GM18868 (cell line): ENCODE data around the gene SLC6A11.

Experiments
- ATAC-seq: cut with Tn5 transposase; IDR thresholded peaks from one replicate; pipeline ENCODE4 v1.9.1; 2021; ENCODE audit warnings: mild to moderate bottlenecking, moderate library complexity; ENCODE audit not compliant: unreplicated experiment

Gene SLC6A11

DNA sequence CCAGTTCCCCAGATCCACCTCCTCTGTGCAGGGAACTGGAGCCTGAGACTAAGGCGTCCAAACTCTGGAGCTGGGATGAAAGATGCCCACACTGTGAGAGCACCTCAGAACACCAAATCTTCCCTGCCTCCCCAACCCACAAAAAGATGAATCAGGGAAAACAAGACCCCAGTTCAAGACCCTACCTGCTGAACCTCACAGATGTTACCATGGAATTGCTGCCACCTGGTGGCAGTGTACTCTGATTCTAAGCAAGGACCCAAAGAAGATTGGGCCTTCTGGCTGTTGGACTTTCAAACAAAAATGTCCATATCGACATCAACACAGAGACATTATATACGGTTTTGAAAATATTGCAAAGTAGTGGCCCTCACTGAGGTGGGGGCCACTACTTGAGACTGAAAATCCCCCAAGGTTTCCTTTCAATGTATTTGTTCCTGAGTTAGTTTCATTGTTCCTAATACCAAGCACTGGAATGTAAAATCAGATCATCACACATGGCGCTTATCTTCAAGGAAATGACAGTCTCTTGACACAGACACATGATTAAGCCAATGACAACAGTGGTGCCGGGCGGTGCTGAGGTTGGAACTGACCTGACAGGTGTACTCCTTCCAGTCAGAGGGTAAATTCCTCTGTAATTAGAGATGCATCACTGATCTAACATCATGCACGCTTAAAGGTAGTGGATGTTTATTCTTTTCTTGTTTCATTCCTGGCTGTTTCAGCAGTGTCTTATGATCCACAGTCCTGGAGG, 67.6 kb downstream of the SLC6A11 start:
- no peak for ATAC-seq

DNA sequence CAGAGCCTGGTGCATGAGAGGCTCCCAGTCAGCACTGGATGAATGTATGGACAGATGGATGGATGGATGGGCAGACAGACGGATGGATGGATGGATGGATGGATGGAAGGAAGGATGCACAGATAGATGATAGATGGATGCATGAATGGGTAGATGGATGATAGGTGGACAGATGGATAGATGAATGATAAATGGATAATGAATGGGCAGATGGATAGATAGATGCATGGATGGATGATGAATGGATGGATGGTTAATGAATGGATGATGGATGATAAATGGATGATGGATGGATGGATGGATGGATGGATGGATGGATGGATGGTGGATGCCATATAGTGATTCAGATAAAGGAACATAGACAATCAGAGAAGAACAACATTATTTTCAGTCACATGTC, 71.0 kb downstream of the SLC6A11 start:
- no peak for ATAC-seq

DNA sequence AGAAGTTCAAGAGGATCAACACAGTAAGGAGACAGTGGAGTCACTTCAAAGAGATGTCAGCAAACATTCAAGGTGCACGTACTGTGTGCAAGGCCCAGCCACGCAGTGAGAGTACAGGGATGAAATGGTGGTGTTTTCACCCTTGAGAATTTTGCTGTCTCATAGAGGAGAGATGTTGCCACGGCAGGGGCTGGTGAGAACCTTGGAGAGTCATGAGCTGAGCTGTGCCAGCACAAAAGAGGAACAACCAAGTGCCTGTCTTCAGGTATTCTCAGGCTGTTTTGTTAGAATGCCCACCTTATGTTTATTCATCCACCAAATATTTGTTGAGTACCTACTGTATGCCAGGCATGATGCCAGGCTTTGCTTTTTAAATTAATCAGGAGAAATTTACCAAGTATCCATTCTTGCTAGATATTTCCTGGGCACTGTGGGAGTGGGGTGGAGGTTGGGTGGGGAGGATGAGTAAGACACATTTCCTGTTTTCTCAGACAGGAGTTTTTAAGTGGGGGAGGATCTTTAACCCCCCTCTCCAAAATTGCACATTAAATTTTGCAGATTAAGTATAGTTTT, 72.6 kb downstream of the SLC6A11 start:
- no peak for ATAC-seq

DNA sequence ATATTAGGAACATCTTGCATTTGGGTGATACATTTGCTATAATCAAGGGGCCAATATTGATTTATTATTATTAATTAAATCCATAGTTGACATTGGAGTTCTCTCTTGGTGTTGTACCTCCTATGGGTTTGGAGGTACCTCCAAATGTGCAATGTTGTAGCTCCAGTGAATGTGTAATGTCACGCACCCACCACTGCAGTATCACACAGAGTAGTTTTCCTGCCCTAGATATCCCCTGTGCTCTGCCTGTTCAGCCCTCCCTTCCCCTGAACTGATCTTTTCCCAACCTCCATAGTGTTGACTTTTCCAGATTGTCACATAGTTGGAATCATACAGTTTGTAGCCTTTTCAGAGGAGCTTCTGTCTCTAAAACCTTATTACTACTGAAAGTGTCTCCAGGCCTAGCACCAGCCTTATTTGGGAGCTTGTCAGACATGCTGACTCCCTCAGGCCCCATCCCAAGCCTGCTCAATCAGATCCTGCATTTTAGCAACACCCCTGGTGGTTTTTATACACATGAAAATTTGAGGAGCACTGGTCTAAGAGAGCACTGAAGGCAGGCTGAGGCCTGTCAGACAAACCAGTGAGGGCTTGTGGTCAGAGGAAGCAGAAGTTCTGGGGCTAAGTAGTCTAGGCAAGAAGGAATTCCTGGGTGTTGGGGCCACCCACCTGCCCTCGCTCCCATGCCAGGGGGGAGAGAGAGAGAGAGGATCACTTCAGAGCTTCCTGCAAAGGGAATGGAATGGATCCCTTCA, 73.4 kb downstream of the SLC6A11 start:
- ATAC-seq = no peak

DNA sequence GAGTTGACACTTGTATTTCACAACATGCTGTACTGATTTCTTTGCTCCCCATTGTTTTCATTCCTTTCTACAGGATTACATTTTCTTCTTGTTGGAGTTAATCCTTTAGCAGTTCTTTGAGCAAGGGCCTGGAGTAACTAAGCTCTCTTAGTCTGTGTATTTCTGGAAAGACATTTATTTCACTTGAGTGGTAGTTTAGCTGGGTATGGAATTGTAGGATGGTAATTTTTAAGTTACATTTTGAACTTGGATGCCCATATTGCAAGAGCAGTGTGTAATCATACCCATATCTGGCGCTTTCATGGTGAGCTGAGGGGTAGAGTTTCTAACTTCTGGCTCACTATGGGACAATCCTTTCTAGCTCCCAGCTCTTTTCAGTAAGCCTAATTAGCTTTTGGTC, 74.6 kb downstream of the SLC6A11 start:
- no peak for ATAC-seq

DNA sequence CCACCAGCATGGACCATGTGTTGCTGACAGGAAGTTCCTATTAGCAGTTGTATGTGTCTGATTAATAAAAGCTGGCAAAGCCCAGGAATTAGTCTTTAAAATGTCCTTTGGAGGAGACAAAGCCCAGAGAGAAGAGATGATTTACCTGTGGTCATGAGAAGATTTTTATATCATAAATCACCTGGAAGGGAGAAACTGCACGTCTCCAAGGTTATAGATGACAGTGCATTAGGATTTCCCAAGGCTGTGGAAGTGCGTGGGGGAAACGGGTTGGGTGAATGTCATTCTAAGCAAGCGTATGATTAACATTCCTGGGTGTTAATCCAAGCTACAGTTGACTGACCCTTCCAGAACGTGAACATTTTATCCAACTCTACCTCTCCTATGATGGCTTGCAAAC, 76.6 kb downstream of the SLC6A11 start:
- ATAC-seq = no peak

DNA sequence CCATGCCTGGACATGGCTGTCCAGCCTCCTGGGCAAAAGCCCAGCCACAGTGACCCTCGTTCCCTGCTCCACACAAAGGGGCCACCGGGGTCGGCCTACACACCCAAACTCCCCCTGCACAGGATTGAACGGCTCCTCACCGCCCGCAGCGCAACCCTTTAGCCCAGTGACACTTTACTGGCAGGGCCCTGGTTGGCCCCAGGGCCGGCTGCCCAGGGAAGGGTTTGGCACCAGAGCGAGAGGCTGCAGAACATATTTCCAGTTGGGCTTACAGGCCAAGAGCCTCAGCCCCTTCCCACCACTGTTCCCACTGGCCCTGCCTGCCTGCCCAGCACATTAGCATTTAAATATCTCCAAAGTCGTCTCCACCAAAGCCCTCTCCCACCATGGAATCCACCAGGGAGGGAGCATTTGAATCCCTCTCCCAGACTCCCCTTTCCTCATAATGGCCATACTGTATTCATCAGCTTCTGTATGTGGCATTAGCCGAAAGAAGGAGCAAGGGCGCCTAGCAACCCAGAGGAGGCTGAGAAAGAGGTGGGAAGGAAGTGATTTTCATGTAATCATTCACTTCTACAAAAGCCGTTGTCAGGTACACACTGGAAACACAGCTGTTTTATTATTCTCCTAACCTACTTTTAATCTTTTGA, 85.4 kb downstream of the SLC6A11 start:
- no peak for ATAC-seq

DNA sequence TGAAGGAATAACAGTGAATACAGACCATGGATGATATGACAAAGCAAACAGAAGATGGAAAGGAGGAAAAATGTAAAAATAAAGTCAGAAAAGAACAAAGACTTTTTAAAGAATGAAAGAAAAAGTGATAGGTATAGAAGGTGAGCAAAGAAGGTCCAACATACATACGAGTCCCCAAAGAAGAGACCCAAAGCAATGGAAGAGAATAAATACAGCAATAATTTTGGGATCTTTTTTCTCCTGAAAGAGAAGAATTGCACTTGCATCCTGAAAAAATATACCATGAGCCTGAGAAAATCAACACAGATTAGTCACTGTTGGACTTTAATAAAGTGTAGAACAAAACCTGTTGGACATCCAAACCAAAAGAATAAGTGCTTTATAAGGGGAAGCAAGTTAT, 91.2 kb downstream of the SLC6A11 start:
- no peak for ATAC-seq

DNA sequence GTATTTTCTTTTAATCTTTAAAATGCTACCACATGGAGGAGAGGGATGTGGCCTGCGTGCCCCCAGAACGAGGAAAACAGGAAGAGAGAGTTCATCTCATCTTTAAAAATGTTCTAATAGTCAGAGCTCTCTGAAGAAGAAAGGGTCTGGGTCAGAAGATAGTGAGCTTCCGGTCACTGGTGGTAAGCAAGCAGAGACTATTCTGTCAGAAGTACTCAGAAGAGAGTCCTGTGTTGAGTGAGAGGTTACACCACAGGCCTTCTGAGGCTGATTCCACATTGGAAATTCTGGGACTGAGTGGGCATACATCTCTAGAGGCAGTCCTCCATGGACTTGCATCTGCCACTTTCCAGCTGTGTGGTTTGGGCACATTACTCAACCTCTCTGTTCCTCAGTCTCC, 94.3 kb downstream of the SLC6A11 start:
- no peak for ATAC-seq

DNA sequence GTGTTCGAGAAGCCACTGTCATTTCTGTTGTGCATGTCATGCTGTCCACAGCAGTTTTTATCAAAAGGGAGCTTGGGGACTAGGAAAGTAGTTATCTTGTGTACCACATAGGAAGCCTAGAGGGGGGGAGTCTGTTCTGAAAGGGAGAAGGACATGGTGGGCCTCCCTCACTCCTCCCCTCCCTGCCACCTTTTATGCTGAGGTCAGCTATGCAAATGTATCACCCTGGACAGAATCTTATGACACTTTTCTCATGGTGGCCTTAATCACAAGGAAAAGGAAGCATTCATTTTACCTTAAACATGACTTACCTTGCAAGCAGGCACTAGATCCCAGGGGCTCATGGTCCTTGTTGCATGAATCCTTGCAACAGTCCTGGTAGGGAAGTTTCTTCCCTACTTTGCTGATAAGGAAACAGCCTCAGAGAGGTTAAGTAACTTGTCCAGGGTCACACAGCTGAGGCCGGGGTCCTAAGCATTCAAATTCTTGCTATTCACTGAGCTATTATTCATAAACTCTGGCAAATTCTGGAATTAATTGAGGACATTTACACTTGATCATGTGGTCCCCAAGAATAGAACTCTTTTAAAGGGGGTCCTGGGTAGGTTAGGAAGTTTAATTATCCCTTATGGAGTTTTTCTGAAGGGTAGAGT, 95.4 kb downstream of the SLC6A11 start:
- no peak for ATAC-seq

DNA sequence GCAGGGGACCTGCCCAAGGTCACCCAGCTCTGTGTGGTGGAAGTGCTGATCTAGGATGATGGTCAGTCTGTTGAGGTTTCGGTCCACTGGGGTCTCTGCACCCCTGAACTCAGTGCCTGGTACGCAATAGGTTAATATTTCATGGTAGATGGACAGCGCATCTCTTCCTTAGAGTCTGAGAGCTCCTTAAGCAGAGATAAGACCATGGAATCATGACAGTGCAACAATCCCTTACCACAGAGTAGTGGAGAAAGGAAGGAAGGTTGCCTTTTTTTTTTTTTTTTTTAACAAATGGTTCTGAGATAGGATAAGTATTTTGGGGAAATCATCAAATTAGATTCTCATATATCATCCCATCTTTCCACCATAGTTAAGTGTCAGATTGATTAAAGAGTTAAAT, 96.8 kb downstream of the SLC6A11 start:
- no peak for ATAC-seq

DNA sequence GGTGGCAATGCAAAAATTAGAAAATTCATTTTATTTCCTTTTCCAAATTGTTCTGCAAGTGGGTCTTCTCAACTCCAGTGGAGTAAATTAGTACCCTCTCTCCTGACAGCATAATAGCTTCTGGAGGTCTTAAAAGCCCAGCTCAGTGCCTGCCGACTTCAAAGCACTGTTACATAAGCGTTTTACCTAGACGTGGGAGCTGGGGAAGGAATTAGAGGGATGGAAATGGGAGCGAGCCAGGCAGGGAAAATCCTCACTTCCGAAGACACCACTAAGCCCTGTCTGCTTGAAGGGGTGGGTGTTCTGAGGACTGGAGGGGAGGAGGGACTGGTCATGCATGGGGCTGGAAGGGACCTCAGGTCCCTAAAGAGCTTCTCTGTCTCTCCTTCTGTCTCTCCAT, 99.3 kb downstream of the SLC6A11 start:
- no peak for ATAC-seq

DNA sequence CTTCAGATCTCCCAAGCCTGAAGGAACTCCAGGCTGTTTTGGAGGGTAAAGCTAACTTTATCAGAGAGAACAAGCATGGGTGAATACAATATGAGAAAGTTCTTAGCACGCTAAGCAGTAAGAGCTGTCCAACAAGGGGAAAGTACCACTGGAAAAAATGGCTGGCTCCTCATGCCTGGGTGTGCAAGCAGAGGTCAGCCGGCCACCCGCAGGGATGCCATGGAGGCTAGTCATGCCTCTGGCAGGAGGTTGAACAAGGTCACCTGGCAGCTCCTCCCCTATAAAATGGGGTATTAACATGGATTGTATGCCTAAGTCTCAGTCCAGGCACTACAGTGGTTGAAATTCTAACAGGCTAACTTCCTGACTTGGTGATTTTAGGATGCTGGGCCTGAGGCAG, 101.1 kb downstream of the SLC6A11 start:
- no peak for ATAC-seq

DNA sequence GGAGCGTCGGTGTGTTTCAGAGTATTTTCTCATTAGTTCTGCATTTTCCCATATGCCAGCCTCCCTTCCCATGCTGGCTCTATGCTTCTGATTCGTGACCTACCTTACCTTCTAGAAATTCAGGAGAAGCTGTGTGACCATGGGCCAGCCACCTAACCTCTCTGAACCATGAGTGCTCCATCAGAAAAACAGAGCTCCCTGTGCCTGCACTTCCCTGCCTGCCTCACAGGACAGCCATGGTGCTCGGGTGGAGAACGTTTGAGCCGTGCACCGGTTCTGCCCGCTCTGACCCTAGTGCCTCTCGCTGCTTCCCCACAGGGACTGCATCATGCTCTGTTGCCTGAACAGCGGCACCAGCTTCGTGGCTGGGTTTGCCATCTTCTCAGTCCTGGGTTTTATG, 102.0 kb downstream of the SLC6A11 start:
- ATAC-seq = no peak

DNA sequence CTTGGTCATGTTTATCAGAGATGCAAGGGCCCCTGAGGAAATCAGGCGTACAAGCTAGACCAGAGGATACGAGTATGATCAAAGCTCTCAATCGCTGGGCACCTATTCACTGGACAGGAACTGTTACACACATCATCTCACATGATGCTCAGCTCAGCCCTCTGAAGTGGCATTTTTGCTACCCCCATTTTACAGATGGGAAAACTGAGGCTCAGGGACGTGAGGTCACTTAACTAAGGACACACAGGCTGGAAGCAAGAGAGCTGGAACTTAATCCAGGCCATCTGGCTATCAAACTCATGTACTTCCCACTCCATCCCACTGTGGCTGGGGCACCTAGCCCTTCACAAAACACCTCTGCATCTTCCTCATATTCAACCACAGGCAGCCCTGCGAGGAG, 103.6 kb downstream of the SLC6A11 start:
- ATAC-seq = no peak

DNA sequence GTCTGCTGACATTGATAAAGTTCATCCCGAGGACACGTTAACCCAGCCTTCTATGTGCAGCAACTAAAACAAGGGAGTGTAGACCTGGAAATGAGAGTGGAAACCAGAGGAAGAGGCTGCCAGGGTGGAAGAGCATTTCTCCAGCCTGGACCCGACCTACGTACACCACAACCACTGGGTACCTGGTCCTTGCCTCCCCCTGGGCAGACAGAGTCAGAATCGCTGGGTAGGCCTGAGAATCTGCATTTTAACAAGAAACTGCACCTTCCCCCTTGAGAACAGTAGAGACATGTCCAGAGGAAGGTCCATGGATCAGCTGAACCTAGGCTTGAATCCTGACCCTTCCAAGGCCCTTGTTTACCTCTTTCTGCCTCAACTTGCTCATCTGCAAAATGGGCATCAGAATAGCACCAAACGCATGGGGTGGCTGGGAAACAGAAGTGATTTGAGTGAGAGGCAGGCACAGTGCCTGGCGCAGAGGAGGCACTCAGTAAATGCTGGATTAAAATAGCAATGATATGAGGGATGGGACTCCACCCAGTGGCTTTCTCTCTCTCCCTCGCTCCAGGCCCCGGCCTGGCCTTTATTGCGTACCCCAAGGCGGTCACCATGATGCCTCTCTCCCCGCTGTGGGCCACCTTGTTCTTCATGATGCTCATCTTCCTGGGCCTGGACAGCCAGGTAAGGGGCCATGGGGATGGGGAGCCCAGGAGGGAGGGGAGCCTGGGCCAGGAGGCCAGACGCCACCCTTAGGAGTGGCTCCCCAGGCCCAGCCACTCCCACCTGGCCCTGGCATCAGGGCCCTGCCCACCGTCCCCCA, 109.6 kb downstream of the SLC6A11 start:
- ATAC-seq = no peak

DNA sequence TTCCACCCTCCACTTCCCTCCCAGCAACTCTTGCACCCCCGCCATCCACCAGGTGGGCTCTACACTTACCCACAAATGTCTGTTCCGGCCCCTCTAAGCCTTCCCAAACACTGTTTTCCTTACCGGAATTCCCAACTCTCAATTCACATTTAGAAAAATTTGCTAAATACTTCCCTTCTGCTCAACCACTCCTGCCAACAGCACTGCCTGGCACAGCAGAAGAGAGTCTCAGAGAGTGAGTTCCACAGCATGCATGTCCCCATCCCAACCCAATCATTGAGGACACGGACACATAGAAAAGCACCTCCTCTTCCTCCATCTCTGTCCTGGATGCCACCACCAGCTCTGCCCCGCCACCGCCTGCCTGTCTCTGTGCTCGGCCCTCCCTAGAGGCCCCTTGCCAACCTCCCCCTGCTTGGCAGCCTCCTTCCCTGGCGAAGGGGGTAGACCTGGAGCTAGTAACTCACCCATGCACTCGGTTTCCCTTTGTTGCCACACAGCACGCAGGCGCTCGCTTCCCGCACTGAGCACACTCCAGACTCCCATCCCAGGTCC, 110.3 kb downstream of the SLC6A11 start:
- ATAC-seq = no peak

DNA sequence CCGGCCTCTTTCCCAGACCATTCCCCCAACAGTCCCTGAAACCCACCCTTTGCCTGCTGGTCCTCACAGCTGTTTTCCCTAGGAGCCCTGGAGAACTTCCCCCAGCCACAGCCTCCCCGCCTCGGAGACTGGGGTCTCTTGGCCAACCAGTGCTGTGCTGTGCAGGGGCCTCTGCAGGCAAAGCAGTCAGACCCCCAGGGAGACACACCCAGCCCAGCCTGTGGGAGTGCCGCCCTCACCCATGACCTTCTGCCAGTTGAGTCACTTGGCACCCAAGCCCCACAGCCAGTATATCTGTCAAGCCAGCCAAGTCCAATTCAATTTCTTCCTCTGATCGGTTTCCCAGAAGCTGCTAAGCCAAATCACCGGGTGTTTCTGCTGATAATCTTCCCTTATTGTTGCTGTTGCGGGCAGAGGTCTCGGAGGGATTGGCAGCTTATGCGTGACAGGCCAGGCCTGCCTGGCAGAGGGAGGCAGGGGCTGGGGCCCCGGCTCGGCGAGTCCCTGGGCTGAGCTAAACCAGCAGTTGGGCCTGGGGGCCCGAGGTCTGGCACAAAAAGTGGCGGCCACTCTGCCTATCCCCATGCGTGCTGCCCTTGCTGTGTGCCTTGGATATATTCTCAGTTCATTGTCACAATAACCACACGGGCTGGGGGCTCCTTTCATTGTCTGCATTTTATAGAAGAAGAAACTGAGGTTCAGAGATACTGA, 110.9 kb downstream of the SLC6A11 start:
- no peak for ATAC-seq

DNA sequence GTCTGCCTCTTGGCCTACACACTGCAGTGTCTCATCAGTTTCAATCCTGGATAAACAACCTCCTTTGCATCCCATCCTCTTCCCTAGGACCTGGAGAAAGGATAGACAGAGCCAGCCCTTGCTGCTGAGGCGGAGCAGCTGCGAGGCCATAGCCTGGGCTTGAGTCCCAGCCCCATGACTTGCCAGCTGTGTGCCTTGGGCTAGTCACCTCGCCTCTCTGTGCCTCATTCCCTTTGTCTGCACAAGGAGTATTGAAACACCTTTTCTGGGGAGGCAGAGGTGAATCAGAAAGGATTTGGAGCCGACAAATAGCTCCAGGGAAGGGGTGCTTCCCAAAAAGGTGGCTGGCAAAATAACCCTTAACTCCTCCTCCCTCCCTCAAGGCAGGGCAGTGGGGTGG, 111.5 kb downstream of the SLC6A11 start:
- no peak for ATAC-seq
